ENCODE measurements around the gene SPOCK1.

- TF ChIP-seq CTCF (conservative IDR thresholded peaks at IDR 0.05): no peak
- no peak for TF ChIP-seq EZH2 (IDR thresholded peaks at IDR 0.05; ENCODE audit: low read depth)
Measured at GRCh38 chr5:137201876-137202275, 297.2 kb downstream of the SPOCK1 start.

All from PC-9 (cell line).